GM10847 (cell line): ENCODE results near the gene ANAPC5.

Experiments
- POLR2A ChIP-seq: IDR thresholded peaks from 2 replicates; pipeline ENCODE4 v1.6.1; 2011; ENCODE audit not compliant: insufficient read length; ENCODE audit errors: extremely low read depth

The ANAPC5 gene

DNA sequence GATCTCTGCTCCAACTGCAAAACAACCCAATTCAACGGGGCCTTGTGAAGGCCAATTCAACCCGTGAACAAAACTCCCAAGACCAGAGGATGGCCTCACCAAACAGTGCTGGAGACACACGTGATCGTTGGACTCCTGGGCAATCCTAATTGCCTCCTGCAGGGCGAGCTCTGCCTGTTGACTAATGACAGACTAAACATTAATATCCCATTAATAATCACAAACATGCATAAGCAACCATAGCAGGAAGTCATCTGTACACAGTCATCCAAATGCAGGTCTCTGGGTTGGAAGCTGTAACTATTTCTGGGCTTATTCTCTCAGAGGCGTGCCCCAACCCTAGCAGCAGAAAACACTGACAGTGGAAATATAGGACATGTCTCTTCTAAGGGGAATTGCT is 21.0 kb downstream of the ANAPC5 start:
- no peak for TF ChIP-seq POLR2A

GRCh38 chr12:121330692-121331091 is 21.5 kb downstream of the ANAPC5 start:
- no peak for TF ChIP-seq POLR2A

DNA sequence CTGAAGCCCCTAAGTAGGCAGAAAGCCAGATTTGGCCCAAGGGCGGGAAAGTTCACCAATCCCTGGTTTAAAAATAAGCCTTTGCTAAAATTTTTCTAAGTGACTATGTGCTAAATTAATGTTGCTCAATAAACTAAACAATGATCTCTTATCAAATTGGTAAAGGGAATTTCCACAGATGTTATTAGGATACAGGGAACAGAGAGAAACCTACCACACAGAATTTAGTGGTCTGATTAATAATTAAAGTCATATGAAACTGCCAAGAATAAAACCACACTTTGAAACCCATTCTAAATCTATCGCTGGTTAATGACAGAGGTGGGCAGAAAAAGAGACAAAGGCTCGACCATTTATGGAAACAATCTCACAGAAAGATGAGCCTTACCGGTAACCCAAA is 22.0 kb downstream of the ANAPC5 start:
- TF ChIP-seq POLR2A, result no peak

DNA sequence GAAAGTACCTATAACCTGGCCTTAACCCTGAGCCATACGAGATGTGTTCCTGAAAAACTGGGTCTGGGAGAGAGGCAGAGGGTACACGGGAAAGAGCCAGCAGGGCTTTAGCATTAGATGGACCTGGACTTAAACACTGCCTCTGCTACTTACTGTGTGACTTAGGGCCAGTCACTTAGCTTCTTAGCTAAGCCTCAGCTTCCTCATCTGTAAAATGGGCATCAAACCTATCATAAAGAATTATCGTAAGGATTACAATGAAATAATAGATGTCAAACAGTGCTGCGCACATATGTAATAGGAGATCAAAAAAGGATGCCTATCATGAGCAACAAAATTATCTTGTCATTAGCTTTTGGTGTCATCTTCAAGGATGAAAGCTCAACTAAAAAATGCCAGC is 23.6 kb downstream of the ANAPC5 start:
- TF ChIP-seq POLR2A, result no peak

- TF ChIP-seq POLR2A, result no peak
Observed at GRCh38 chr12:121326996-121327674, 25.1 kb downstream of the ANAPC5 start.

DNA sequence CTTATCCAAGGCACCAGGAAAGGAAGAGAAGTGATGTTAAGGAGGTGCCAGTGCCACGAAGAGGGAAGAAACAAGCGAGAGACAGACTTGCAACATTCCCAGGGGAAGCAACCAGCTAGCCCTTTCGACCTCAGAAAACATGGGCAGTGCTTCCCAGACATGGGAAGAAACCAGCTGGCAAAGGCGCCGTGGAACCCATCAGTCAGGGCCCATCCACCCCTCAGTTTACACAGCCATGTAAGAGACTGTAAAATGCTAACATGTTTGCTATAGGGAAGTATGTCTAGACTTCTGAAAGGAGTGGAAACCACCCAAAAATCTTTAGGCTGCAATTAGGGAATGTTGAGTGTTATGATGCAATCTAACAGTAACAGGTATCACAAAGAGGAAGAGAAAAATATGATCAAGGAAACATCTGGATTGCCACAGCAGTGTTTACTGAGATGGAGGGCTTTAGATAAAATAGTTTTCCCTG is 26.3 kb downstream of the ANAPC5 start:
- TF ChIP-seq POLR2A, result no peak

GRCh38 chr12:121323908-121324307 is 28.3 kb downstream of the ANAPC5 start:
- no peak for TF ChIP-seq POLR2A

- TF ChIP-seq POLR2A, result no peak
Observed at GRCh38 chr12:121318121-121318520, 34.1 kb downstream of the ANAPC5 start.

GRCh38 chr12:121314431-121314830 is 37.8 kb downstream of the ANAPC5 start:
- TF ChIP-seq POLR2A, result no peak

DNA sequence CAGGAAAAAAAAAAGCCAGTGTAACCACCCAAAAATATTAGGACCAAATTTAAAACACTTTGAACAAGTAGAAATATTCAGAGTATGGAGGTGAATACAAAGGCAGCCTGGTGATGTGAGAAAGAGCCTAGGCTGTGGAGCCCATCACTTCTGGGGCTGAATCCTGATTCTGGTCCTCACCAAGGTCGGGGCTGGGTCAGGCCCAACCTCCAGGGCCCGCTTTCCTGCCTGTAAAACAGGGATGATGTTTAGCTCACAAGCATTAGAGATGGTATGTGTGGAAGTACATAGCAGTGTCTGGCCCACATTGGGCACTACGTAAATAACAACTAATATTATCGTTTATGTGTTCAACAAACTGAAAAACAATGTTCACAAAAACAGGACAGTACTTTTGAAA is 47.9 kb downstream of the ANAPC5 start:
- no peak for TF ChIP-seq POLR2A

DNA sequence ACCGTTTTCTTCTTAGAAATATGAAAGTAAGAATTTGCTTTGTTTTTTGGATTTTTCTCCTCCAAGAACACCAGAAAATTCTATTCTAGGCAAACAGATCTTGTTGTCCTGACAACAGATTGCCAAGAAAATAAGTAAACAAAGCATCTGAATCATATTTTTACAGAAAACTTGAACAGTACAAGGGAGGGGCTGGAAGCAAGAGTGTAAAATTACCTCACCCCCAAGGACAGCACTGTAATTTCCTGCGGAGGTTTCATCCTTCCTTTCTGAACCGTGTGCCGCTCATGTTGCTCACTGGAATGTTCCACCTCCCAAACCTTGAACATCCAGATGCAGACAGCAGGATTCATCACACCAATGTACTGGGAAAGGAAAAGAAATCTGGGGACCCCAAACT is 50.3 kb downstream of the ANAPC5 start:
- TF ChIP-seq POLR2A, result no peak

- no peak for TF ChIP-seq POLR2A
Observed at GRCh38 chr12:121300083-121300819, 52.0 kb downstream of the ANAPC5 start.

DNA sequence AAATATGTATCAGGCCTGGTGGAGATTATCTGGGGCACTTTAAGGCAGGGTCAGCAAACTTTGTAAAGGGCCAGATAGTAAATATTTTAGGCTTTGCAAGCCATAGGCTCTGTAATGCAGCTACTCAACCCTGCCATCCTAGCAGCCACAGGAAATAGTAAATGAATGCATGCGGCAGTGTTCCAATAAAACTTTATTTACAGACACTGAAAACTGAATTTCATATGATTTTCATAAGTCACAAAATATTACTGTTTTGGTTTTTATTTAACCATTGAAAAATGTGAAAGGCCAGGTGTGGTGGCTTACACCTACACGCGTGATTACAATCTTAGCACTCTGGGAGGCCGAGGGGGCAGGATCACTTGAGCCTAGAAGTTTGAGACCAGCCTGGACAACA is 52.5 kb downstream of the ANAPC5 start:
- TF ChIP-seq POLR2A, result no peak

DNA sequence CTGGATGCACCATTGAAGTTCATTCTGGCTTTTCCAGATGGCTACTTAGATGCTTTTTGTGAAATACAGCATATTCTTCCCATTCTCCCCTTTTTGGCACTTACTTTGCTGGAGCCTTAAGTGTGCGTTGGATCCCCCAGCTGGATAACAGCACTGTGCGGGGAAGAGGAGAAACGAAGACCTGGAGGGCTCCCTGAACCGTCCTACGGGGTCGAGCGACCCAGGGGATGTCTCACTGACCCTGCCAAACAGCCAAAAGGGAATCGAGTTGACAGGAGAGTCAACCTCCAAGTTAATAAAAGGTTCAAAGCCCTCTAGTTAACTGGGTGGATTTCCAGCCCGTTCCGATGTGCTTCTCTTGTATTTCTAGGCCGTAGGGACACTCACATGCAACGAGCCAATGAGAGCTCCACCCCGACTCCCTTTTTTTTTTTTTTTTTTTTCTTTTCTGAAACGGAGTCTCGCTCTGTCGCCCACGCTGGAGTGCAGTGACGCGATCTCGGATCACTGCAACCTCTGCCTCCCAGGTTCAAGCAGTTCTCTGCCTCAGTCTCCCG is 54.7 kb downstream of the ANAPC5 start:
- no peak for TF ChIP-seq POLR2A

DNA sequence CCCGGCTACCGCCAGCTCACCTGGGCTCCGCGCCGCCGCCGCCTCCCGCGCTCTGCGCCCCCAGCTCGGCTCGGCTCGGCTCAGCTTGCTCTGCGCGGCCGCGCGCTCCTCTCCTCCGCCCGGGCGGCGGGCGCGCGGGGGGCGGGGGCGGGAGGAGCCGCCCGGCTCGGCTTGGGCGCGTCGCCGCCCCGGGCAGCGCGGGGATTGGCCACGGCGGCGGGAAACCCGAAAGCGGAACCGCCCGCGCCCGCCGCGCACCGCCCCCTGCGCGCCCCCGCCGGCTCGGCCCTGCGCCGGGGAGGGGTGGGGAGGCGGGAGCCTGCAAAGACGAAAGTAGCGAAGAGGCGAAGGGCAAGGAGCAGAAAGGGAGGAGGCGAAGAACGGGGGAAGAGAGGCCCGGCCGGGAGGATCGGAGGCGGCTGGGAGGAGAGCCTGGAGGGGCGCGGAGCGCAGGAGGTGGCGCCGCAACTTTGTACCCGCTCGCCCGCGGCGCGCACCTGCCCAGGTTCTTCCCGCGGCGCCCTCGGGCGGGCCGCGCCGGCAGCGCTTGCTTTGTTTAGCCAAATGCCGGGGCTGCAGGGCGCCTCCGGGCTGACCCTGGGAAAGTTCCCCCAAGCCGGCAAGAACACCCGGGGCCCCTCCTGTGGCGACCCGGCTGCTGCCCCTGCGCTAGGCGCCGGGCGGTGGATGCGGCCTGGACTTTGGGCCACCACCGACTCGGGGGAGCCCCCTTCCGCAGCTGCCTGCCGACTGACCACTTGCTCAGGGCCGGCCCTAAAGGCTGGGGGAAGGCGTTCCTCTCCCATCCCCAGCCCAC is 55.4 kb downstream of the ANAPC5 start, which contains the start of gene CAMKK2:
Gene CAMKK2, minus strand, starts transcription at position 92 of the 817 bp plus-strand sequence. CDS start 22,183 bp downstream, outside the sequence.
- TF ChIP-seq POLR2A, result peak; percentile 58
